Ishikawa (cell line): Measurements from ENCODE around the gene PRKN.

Experiments
- CEBPB ChIP-seq: IDR thresholded peaks from 2 replicates; pipeline ENCODE4 v1.6.1; 2012
- CREB1 ChIP-seq: IDR thresholded peaks from 2 replicates; pipeline ENCODE4 v1.6.1; 2012; ENCODE audit warnings: low read depth
- EGR1 ChIP-seq: IDR thresholded peaks from 2 replicates; pipeline ENCODE4 v1.6.1; 2012
- EP300 ChIP-seq: IDR thresholded peaks from 2 replicates; pipeline ENCODE4 v1.6.1; 2012; ENCODE audit warnings: borderline replicate concordance
- FOXM1 ChIP-seq: IDR thresholded peaks from 2 replicates; pipeline ENCODE4 v1.6.1; 2012; ENCODE audit warnings: low read depth, borderline replicate concordance
- NFIC ChIP-seq: IDR thresholded peaks from 2 replicates; pipeline ENCODE4 v1.6.1; 2012
- RAD21 ChIP-seq: IDR thresholded peaks from 2 replicates; pipeline ENCODE4 v1.6.1; 2012; ENCODE audit warnings: low read depth
- TAF1 ChIP-seq: IDR thresholded peaks from 2 replicates; pipeline ENCODE4 v1.6.1; 2012; ENCODE audit warnings: low read depth, mild to moderate bottlenecking
- TCF12 ChIP-seq: IDR thresholded peaks from 2 replicates; pipeline ENCODE4 v1.6.1; 2012; ENCODE audit warnings: low read depth
- TEAD4 ChIP-seq: IDR thresholded peaks from 2 replicates; pipeline ENCODE4 v1.6.1; 2012
- YY1 ChIP-seq: IDR thresholded peaks from 2 replicates; pipeline ENCODE4 v1.6.1; 2012; ENCODE audit warnings: low read depth
- ZBTB7A ChIP-seq: IDR thresholded peaks from 2 replicates; pipeline ENCODE4 v1.6.1; 2012; ENCODE audit warnings: low read depth
- TF ChIP-seq, protein P1 (sequence below): IDR thresholded peaks from 2 replicates; pipeline ENCODE4 v1.6.1; 2012; ENCODE audit warnings: low read depth, mild to moderate bottlenecking
- TF ChIP-seq, protein P2 (sequence below): IDR thresholded peaks from 2 replicates; pipeline ENCODE4 v1.6.1; 2012
- TF ChIP-seq, protein P3 (sequence below): IDR thresholded peaks from 2 replicates; pipeline ENCODE4 v1.6.1; 2012

The PRKN gene

DNA sequence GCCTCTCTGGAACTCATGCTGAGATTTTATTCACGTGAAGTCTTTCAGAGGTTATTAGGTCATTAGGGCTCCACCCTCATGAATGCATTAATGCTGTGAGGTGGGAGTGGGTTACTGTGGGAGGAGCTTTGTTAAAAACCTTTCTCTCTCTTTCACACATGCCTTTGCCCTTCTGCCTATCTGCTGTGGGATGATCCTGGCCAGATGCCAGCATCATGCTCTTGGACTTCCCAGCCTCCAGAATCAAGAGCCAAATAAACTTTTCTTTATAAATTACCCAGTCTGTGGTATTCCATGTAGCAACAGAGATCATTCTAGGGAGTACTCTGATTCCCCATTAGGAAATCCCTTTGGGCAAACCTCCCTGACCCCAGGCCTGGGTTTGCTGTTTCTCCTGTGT lies 1323.8 kb downstream of the PRKN start:
- no peak for TF ChIP-seq CEBPB
- TF ChIP-seq, protein P1, sequence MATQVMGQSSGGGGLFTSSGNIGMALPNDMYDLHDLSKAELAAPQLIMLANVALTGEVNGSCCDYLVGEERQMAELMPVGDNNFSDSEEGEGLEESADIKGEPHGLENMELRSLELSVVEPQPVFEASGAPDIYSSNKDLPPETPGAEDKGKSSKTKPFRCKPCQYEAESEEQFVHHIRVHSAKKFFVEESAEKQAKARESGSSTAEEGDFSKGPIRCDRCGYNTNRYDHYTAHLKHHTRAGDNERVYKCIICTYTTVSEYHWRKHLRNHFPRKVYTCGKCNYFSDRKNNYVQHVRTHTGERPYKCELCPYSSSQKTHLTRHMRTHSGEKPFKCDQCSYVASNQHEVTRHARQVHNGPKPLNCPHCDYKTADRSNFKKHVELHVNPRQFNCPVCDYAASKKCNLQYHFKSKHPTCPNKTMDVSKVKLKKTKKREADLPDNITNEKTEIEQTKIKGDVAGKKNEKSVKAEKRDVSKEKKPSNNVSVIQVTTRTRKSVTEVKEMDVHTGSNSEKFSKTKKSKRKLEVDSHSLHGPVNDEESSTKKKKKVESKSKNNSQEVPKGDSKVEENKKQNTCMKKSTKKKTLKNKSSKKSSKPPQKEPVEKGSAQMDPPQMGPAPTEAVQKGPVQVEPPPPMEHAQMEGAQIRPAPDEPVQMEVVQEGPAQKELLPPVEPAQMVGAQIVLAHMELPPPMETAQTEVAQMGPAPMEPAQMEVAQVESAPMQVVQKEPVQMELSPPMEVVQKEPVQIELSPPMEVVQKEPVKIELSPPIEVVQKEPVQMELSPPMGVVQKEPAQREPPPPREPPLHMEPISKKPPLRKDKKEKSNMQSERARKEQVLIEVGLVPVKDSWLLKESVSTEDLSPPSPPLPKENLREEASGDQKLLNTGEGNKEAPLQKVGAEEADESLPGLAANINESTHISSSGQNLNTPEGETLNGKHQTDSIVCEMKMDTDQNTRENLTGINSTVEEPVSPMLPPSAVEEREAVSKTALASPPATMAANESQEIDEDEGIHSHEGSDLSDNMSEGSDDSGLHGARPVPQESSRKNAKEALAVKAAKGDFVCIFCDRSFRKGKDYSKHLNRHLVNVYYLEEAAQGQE: no peak
- TF ChIP-seq TEAD4: no peak
- no peak for TF ChIP-seq CREB1
- TF ChIP-seq, protein P2, sequence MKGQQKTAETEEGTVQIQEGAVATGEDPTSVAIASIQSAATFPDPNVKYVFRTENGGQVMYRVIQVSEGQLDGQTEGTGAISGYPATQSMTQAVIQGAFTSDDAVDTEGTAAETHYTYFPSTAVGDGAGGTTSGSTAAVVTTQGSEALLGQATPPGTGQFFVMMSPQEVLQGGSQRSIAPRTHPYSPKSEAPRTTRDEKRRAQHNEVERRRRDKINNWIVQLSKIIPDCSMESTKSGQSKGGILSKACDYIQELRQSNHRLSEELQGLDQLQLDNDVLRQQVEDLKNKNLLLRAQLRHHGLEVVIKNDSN: no peak
- TF ChIP-seq EGR1: no peak
- TF ChIP-seq NFIC: no peak
- no peak for TF ChIP-seq TCF12
- no peak for TF ChIP-seq YY1
- no peak for TF ChIP-seq EP300
- TF ChIP-seq, protein P3, sequence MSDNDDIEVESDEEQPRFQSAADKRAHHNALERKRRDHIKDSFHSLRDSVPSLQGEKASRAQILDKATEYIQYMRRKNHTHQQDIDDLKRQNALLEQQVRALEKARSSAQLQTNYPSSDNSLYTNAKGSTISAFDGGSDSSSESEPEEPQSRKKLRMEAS: no peak

DNA sequence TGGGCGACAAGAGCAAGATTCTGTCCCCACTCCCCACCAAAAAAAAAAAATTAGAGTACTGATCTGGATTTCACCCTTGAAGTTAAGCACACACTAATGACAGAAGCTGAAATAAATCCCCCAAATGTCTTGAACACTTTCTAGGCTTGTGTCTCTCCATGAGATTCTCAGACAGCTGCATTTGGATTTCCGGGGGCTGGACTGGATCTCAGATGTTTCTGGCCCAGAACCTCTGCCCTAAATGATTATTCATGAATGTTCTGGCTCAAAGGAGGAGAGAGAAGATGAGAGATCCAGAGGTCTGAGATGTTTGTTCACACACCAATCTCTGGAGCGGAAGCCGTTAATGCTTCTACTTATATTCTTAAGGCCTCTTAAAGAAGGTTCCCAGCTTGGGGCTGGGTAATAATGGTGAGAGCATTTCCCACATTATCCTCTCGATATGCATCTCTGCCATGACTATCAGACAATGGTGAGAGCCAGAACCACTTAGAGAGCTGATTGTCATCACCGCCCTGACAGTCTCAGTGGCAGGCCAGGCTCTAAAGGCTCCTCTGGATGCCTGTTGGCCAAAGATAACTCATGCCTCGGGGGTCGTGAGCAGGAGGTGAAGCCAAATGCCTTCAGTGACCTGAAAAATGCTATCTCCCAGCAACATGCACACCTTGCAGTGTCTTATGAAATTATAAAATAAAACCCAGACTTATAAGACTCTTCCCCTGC lies 1325.8 kb downstream of the PRKN start:
- TF ChIP-seq TEAD4: no peak
- TF ChIP-seq FOXM1: no peak
- no peak for TF ChIP-seq NFIC
- TF ChIP-seq RAD21: no peak
- no peak for TF ChIP-seq TCF12
- no peak for TF ChIP-seq TAF1
- TF ChIP-seq EGR1: no peak
- no peak for TF ChIP-seq CEBPB
- TF ChIP-seq, protein P3: no peak
- TF ChIP-seq, protein P2: no peak
- TF ChIP-seq CREB1: no peak
- no peak for TF ChIP-seq EP300
- TF ChIP-seq, protein P1: no peak
- TF ChIP-seq ZBTB7A: no peak
- no peak for TF ChIP-seq YY1

DNA sequence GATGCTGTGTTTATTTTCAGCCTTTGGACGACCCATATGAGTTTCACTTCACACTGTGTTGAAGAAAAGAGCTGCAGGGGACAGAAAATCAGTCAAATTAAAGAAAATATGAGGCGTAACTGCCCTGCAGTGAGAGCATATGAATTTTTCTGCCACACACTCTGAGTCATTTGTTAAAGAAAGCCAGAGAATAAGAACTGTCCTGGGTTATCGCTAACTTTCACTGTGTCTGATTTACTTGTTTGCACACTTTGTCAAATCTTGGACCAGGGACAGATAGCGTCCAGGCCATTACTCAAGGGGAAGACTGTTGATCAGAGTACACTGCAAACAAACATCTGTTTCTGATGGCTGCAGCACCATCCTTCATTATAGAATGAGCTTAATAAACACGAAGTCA lies 1326.9 kb downstream of the PRKN start:
- TF ChIP-seq TCF12 (no peak), TEAD4 (no peak), CREB1 (no peak), RAD21 (no peak), EGR1 (no peak), FOXM1 (no peak), NFIC (no peak), TAF1 (no peak), ZBTB7A (no peak)
- TF ChIP-seq, protein P1: no peak
- TF ChIP-seq, protein P3: no peak

DNA sequence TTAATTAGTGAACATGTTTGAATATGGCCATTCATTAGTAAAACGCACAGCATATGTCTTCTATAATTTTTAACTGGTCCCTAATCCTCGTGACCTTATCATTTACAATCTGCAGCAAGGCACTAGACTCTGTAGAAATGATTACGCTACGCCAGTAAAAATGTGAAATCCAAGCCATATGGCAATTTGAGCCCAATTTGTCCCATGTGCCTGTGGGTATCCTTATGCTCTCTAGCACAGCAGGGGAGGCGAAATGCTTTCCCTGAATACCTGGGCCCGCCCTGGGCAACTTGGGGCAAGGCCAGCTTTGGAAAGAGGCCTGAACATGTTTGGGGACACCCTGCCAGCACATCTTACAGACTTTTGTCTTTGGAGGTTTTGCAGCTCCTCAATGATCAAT lies 1331.0 kb downstream of the PRKN start:
- TF ChIP-seq YY1 (no peak), TAF1 (no peak), FOXM1 (no peak), TEAD4 (no peak), CEBPB (no peak), EGR1 (no peak), TCF12 (no peak), EP300 (no peak), RAD21 (no peak)
- TF ChIP-seq, protein P1: no peak
- TF ChIP-seq, protein P2: no peak
- TF ChIP-seq, protein P3: no peak
